Esophagus muscularis mucosa (tissue), 4 donors: ENCODE measurements around the gene SLC29A1.

Source experiments
- CTCF ChIP-seq, 3 experiments: fragments of 200-600 bp in 2 of 3; fragments of 450-650 bp in 1 of 3; sonication (generic) in 2 of 3; IDR thresholded peaks; one replicate each; pipeline ENCODE4 v1.5.1; 2017 to 2019; ENCODE audit warnings: antibody characterized with exemption in 3 of 3, mild to moderate bottlenecking in 2 of 3, moderate library complexity in 1 of 3
- EP300 ChIP-seq: sonication (generic); formaldehyde crosslinking; IDR thresholded peaks from one replicate; pipeline ENCODE4 v1.6.1; 2017; ENCODE audit warnings: antibody characterized with exemption
- POLR2AphosphoS5 ChIP-seq, 2 donors: sonication (generic); formaldehyde crosslinking; IDR thresholded peaks; one replicate each; pipeline ENCODE4 v1.6.1; 2017; ENCODE audit warnings: antibody characterized with exemption in 2 of 2

- TF ChIP-seq CTCF (IDR thresholded peaks at IDR 0.05) (peak in 2 of 3 experiments; percentile 43 to 44), POLR2AphosphoS5 (IDR thresholded peaks at IDR 0.05) (peak in 1 of 2 donors; percentile 95), EP300 (no peak)
Measured at GRCh38 chr6:44245912-44246662, 22.7 kb downstream of the SLC29A1 start.
